Measurements from ENCODE around the gene MYO18B. TPM values are rescaled to one million over a fixed set of nuclear protein-coding genes. Genes with fewer than 3 reads are reported as not detected.

Gene MYO18B
- total RNA-seq, 1 donor from 2014 or later: 0.07 TPM

DNA sequence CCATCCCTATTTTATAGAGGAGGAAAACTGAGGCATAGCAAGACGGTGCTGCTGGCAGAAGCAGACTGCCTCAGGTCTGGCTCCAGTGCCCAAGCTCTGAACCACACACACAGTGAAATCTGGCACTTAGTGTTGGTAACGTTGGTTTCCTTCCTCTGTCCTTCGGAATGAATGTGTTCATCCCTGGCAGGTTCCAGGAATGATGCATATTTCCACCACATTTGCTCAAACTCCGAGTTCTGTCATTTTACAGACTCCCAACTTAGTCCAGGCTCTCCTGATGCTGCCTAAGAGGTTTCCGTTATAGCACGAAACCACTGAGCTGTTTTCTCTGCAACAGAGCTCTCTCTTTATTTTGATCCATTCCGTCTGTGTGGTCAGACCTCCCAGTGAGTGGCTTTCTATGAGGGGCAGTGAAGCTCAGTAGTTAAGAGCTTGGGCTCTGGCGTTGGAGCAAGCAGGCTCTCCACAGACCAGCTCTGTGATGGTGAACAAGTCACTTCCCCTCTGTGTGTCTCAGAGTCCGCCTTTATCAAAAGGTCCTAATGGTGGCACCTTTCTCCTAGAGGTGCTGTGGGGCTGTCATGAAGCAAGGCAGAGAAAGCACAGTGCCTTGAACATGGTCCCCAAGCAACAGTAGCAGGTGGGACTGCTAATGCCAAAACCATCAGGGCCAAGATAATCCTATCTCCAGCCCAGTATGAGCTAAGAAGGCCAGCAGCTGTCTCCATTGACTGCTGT is 200.3 kb downstream of the MYO18B start:
- no peaks in the 10 kb centered on the region for H3K4me1 ChIP-seq (ENCODE audit: insufficient read depth, low read length)
- H3K79me2 ChIP-seq (ENCODE audit: insufficient read depth, low read length): no peaks in the 10 kb centered on the region
- H3K9me3 ChIP-seq (ENCODE audit: insufficient read depth, low read depth, low read length): no peaks in the 10 kb centered on the region
- no peak overlapping the region for H3K27ac ChIP-seq (ENCODE audit: low read depth, low read length)
- H3K36me3 ChIP-seq (ENCODE audit: insufficient read depth, low read length): no peaks in the 10 kb centered on the region
- Mint-ChIP-seq H3K4me1 (ENCODE audit: low read depth, unreplicated experiment) (no peaks in the 10 kb centered on the region), H3K36me3 (ENCODE audit: low read depth, unreplicated experiment) (no peaks in the 10 kb centered on the region), H3K4me3 (ENCODE audit: unreplicated experiment) (no peak overlapping the region), H3K9me3 (ENCODE audit: unreplicated experiment) (no peaks in the 10 kb centered on the region), H3K27me3 (ENCODE audit: low read depth, unreplicated experiment) (peaks cover 15% of the 10 kb centered on the region), H3K27ac (ENCODE audit: unreplicated experiment) (no peak overlapping the region)
- no peak overlapping the region for H3K4me2 ChIP-seq (ENCODE audit: low read length)
- H3K9ac ChIP-seq (ENCODE audit: low read length): no peak overlapping the region
- no peaks in the 10 kb centered on the region for H4K20me1 ChIP-seq (ENCODE audit: insufficient read depth, low read length)
- no peak for TF ChIP-seq EZH2 (IDR thresholded peaks at IDR 0.05; ENCODE audit: insufficient read depth, low read length)
- TF ChIP-seq, protein P1, sequence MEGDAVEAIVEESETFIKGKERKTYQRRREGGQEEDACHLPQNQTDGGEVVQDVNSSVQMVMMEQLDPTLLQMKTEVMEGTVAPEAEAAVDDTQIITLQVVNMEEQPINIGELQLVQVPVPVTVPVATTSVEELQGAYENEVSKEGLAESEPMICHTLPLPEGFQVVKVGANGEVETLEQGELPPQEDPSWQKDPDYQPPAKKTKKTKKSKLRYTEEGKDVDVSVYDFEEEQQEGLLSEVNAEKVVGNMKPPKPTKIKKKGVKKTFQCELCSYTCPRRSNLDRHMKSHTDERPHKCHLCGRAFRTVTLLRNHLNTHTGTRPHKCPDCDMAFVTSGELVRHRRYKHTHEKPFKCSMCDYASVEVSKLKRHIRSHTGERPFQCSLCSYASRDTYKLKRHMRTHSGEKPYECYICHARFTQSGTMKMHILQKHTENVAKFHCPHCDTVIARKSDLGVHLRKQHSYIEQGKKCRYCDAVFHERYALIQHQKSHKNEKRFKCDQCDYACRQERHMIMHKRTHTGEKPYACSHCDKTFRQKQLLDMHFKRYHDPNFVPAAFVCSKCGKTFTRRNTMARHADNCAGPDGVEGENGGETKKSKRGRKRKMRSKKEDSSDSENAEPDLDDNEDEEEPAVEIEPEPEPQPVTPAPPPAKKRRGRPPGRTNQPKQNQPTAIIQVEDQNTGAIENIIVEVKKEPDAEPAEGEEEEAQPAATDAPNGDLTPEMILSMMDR (IDR thresholded peaks at IDR 0.05; ENCODE audit: insufficient read depth, low read depth, low read length): no peak
- no peaks in the 10 kb centered on the region for H3K27me3 ChIP-seq (ENCODE audit: insufficient read depth, low read length)
- no peak for FAIRE-seq
- H3K4me3 ChIP-seq (ENCODE audit: insufficient read depth, low read depth, low read length): no peak overlapping the region
- H2AFZ ChIP-seq (ENCODE audit: low read depth, low read length): no peak overlapping the region
- DNase-seq (ENCODE audit: low read depth): no peak

DNA sequence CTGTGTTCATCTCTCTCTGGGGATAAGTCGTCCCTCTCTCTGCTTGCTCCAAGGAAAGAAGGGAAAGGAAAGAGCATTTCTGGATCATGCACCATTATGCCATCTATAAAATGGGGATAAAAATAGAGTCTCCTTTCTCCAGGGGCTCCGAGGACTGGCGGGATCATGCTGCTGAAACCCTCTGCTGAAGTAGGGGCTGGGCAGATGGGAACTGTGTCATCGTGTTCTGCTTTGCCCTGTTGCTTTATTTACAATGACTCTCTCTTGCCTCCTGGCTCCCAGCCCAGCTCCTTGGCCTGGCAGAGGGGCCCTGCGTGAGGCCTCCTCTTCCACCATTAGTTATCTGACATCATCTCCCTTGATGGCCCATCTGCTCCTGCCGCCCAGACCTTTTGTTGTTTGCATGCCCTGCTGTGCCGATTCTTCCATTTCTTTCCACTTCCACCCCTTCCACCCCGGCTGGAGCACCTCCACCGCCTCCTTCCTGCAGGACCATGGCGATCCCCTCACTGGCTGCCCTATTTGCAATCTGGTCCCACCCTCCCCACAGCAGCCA is 200.9 kb downstream of the MYO18B start:
- no peaks in the 10 kb centered on the region for H3K4me1 Mint-ChIP-seq (ENCODE audit: low read depth, unreplicated experiment)
- Histone ChIP-seq H3K9me3 (ENCODE audit: insufficient read depth, low read depth, low read length) (no peaks in the 10 kb centered on the region), H3K27me3 (ENCODE audit: insufficient read depth, low read length) (no peaks in the 10 kb centered on the region), H3K4me1 (ENCODE audit: insufficient read depth, low read length) (no peaks in the 10 kb centered on the region), H3K36me3 (ENCODE audit: insufficient read depth, low read length) (no peaks in the 10 kb centered on the region), H2AFZ (ENCODE audit: low read depth, low read length) (no peak overlapping the region), H3K4me2 (ENCODE audit: low read length) (no peak overlapping the region), H3K79me2 (ENCODE audit: insufficient read depth, low read length) (no peaks in the 10 kb centered on the region), H3K27ac (ENCODE audit: low read depth, low read length) (no peak overlapping the region), H3K4me3 (ENCODE audit: insufficient read depth, low read depth, low read length) (no peak overlapping the region), H3K9ac (ENCODE audit: low read length) (no peak overlapping the region), H4K20me1 (ENCODE audit: insufficient read depth, low read length) (no peaks in the 10 kb centered on the region)
- no peaks in the 10 kb centered on the region for H3K9me3 Mint-ChIP-seq (ENCODE audit: unreplicated experiment)
- no peak for DNase-seq (ENCODE audit: low read depth)
- no peak overlapping the region for H3K4me3 Mint-ChIP-seq (ENCODE audit: unreplicated experiment)
- TF ChIP-seq, protein P1 (IDR thresholded peaks at IDR 0.05; ENCODE audit: insufficient read depth, low read depth, low read length): no peak
- no peak for TF ChIP-seq EZH2 (IDR thresholded peaks at IDR 0.05; ENCODE audit: insufficient read depth, low read length)
- H3K36me3 Mint-ChIP-seq (ENCODE audit: low read depth, unreplicated experiment): no peaks in the 10 kb centered on the region
- H3K27ac Mint-ChIP-seq (ENCODE audit: unreplicated experiment): no peak overlapping the region
- H3K27me3 Mint-ChIP-seq (ENCODE audit: low read depth, unreplicated experiment): peaks cover 17% of the 10 kb centered on the region
- no peak for FAIRE-seq

DNA sequence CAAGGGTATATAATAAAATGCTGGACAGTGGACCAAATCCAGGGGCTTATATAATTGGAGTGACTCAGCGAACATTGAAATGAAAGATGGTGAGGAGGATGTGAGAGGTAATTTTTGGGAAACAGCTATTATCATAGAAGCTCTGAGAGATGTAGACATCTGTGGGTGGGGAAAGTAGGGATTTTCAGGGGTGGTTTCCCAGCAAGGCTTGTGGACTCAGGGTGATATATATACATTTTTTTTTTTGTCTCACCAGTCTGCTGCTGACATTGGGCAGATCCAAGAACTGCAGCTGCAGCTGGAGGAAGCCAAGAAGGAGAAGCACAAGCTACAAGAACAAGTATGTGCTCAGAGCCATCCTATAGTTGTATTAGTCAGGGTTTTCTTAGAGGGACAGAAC is 208.1 kb downstream of the MYO18B start:
- Histone ChIP-seq H3K36me3 (ENCODE audit: insufficient read depth, low read length) (no peaks in the 10 kb centered on the region), H2AFZ (ENCODE audit: low read depth, low read length) (no peak overlapping the region), H3K4me3 (ENCODE audit: insufficient read depth, low read depth, low read length) (no peak overlapping the region), H3K79me2 (ENCODE audit: insufficient read depth, low read length) (no peaks in the 10 kb centered on the region), H3K27ac (ENCODE audit: low read depth, low read length) (no peak overlapping the region), H3K4me2 (ENCODE audit: low read length) (no peak overlapping the region), H3K9ac (ENCODE audit: low read length) (no peak overlapping the region), H3K27me3 (ENCODE audit: insufficient read depth, low read length) (no peaks in the 10 kb centered on the region), H4K20me1 (ENCODE audit: insufficient read depth, low read length) (no peaks in the 10 kb centered on the region), H3K4me1 (ENCODE audit: insufficient read depth, low read length) (no peaks in the 10 kb centered on the region), H3K9me3 (ENCODE audit: insufficient read depth, low read depth, low read length) (peaks cover 4% of the 10 kb centered on the region)
- no peak for FAIRE-seq
- no peak for DNase-seq (ENCODE audit: low read depth)
- no peak overlapping the region for H3K4me3 Mint-ChIP-seq (ENCODE audit: unreplicated experiment)
- TF ChIP-seq EZH2 (IDR thresholded peaks at IDR 0.05; ENCODE audit: insufficient read depth, low read length): no peak
- TF ChIP-seq, protein P1 (IDR thresholded peaks at IDR 0.05; ENCODE audit: insufficient read depth, low read depth, low read length): no peak
- H3K27ac Mint-ChIP-seq (ENCODE audit: unreplicated experiment): no peak overlapping the region
- no peaks in the 10 kb centered on the region for H3K36me3 Mint-ChIP-seq (ENCODE audit: low read depth, unreplicated experiment)
- peaks cover 26% of the 10 kb centered on the region for H3K27me3 Mint-ChIP-seq (ENCODE audit: low read depth, unreplicated experiment)
- H3K9me3 Mint-ChIP-seq (ENCODE audit: unreplicated experiment): peaks cover 1% of the 10 kb centered on the region
- peaks cover 5% of the 10 kb centered on the region for H3K4me1 Mint-ChIP-seq (ENCODE audit: low read depth, unreplicated experiment)

All from astrocyte (in vitro differentiated cells and primary cell).